HepG2 (cell line): ENCODE results near the gene H6PD. TPM values are rescaled to one million over a fixed set of nuclear protein-coding genes. Genes with fewer than 3 reads are reported as not detected.

Experiments used
- AFF4 ChIP-seq: sonication (generic); formaldehyde crosslinking; IDR thresholded peaks from 2 replicates; pipeline ENCODE4 v1.4.0; 2020; ENCODE audit warnings: missing genetic modification reagents
- CBX2 ChIP-seq, 2 experiments: fragments of 200-600 bp in 1 of 2; sonication (generic); formaldehyde crosslinking in 1 of 2; IDR thresholded peaks; 2 replicates each; pipeline versions ENCODE4 v1.7.0 to v1.8.1; 2018 to 2022; ENCODE audit warnings: low read depth in 2 of 2, low read length in 1 of 2, mild to moderate bottlenecking in 1 of 2, missing genetic modification reagents in 1 of 2
- CCAR2 ChIP-seq: fragments of 200-400 bp; formaldehyde crosslinking; optimal IDR thresholded peaks from 2 replicates; pipeline ENCODE3; 2018; ENCODE audit warnings: low read depth, mild to moderate bottlenecking, low read length, moderate library complexity
- DNMT3B ChIP-seq: conservative IDR thresholded peaks from 2 replicates; pipeline ENCODE4 v1.6.1; 2016; ENCODE audit warnings: missing biosample characterization, control low read depth
- HHEX ChIP-seq: IDR thresholded peaks from 2 replicates; pipeline ENCODE4 v1.6.1; 2016; ENCODE audit warnings: control low read depth
- SP5 ChIP-seq: IDR thresholded peaks from 2 replicates; pipeline ENCODE4 v1.6.1; 2016; ENCODE audit warnings: low read depth, borderline replicate concordance
- THAP9 ChIP-seq: sonication (generic); formaldehyde crosslinking; IDR thresholded peaks from 2 replicates; pipeline ENCODE4; 2020; ENCODE audit warnings: missing genetic modification reagents, mild to moderate bottlenecking, borderline replicate concordance
- ZC3H13 ChIP-seq: sonication (generic); formaldehyde crosslinking; IDR thresholded peaks from 2 replicates; pipeline ENCODE4 v1.8.1; 2023; ENCODE audit warnings: mild to moderate bottlenecking, missing genetic modification reagents, moderate library complexity
- ZFX ChIP-seq: sonication (generic); formaldehyde crosslinking; IDR thresholded peaks from 2 replicates; pipeline ENCODE4 v1.4.0; 2020; ENCODE audit warnings: mild to moderate bottlenecking, low read depth, missing genetic modification reagents, moderate library complexity
- ZNF264 ChIP-seq: sonication (generic); formaldehyde crosslinking; IDR thresholded peaks from 2 replicates; pipeline ENCODE4 v1.4.0; 2020; ENCODE audit warnings: missing genetic modification reagents
- ZNF350 ChIP-seq: sonication (generic); formaldehyde crosslinking; IDR thresholded peaks from 2 replicates; pipeline ENCODE4 v1.4.0; 2020; ENCODE audit warnings: mild to moderate bottlenecking, low read depth, missing genetic modification reagents, borderline replicate concordance
- ZNF569 ChIP-seq: sonication (generic); formaldehyde crosslinking; IDR thresholded peaks from 2 replicates; pipeline ENCODE4 v1.5.0; 2020; ENCODE audit warnings: mild to moderate bottlenecking, missing genetic modification reagents, moderate library complexity, borderline replicate concordance
- ZNF597 ChIP-seq: sonication (generic); formaldehyde crosslinking; IDR thresholded peaks from 2 replicates; pipeline ENCODE4 v1.5.0; 2020; ENCODE audit warnings: missing genetic modification reagents
- ZNF780A ChIP-seq: sonication (generic); formaldehyde crosslinking; IDR thresholded peaks from 2 replicates; pipeline ENCODE4 v1.8.0; 2022; ENCODE audit warnings: mild to moderate bottlenecking, missing genetic modification reagents, moderate library complexity
- polyA plus RNA-seq, 8 experiments: library from polyadenylated mRNA; depleted of rRNA in 3 of 8; stranded (reverse) in 7 of 8; unstranded in 1 of 8; fragments of >200 nt; fragmentation: Illumina TruSeq in 4 of 8; extraction: Trizol in 4 of 8; gene quantifications; 2 replicates each; pipeline versions ENCODE4 v1.2.1 to v1.2.3, GENCODE V29; 2011 to 2016; ENCODE audit warnings: low read depth in 4 of 8, missing spikeins in 1 of 8, mixed read lengths in 1 of 8; ENCODE audit not compliant: insufficient read depth in 1 of 8
- total RNA-seq, 5 experiments: library from RNA; depleted of rRNA; stranded (reverse); fragments of >200 nt; fragmentation: Illumina TruSeq; extraction: Trizol; gene quantifications; 2 replicates each; pipeline ENCODE4 v1.2.3, GENCODE V29; 2016; ENCODE audit warnings: low read depth in 1 of 5
- TF ChIP-seq, protein P1 (sequence below): sonication (generic); formaldehyde crosslinking; IDR thresholded peaks from 2 replicates; pipeline ENCODE4 v1.8.0; 2022; ENCODE audit warnings: missing genetic modification reagents, mild to moderate bottlenecking, borderline replicate concordance
- TF ChIP-seq, protein P2 (sequence below): sonication (generic); formaldehyde crosslinking; conservative IDR thresholded peaks from 2 replicates; pipeline ENCODE4 v1.8.0; 2022; ENCODE audit warnings: mild to moderate bottlenecking, moderate library complexity, missing genetic modification reagents

Gene H6PD
- total and polyA plus RNA-seq, 2 of the 13 experiments (the other 11 are each of a cell fraction or from before 2014, with no cell fraction given), result 9.3 to 14.1 TPM

DNA sequence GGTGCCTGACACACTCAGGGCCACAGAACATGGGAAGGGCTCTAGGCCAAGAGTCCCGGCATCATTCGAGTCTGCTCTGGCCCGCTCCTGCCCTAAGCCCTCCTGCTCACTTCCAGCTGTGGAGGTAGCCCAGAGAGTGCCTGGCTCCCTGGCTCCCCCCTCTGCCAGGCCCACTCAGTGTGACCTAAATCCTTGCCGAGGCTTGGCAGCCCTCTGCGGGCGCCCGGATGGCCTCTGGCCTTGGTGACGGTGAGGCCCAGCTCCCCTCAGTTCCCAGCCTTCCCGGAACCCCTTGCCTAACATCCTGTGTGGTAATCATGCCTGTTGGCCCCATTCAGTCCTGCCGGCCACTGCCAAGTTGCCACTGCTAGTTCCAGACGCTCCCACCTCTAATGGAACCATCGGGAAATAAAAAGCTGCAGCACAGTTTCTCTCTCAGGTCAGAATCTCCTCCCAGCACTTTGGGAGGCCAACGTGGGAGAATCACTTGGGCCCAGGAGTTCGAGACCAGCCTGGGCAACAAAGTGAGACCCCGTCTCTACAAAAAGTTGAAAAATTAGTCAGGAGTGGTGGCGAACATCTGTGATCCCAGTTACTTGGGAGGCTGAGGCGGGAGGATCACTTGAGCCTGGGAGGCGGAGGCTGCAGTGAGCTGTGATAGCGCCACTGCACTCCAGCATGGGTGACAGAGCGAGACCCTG is 1.2 kb upstream of the H6PD start (continued):
- TF ChIP-seq CBX2 (IDR thresholded peaks at IDR 0.05; ENCODE audit: low read depth, low read length) (no peak), CBX2 (CRISPR knock-in tag; IDR thresholded peaks at IDR 0.05; ENCODE audit: low read depth) (no peak), SP5 (CRISPR knock-in tag) (peak; percentile 62), ZNF264 (CRISPR knock-in tag) (peak; percentile 85), ZNF780A (CRISPR knock-in tag) (peak; percentile 89), THAP9 (CRISPR knock-in tag) (no peak; the same call in 1 of the 2 replicates), CCAR2 (no peak), ZFX (CRISPR knock-in tag) (peak; percentile 92), HHEX (no peak), ZC3H13 (CRISPR knock-in tag) (0 out of 2 replicates have a peak, but pooled peaks have one; percentile 65), ZNF597 (no peak), AFF4 (CRISPR knock-in tag) (no peak; the same call in none of the 2 replicates), ZNF350 (peak; percentile 92), ZNF569 (CRISPR knock-in tag) (no peak), DNMT3B (CRISPR knock-in tag) (peak; percentile 88; the same call in 1 of the 2 replicates)
- TF ChIP-seq, protein P1, sequence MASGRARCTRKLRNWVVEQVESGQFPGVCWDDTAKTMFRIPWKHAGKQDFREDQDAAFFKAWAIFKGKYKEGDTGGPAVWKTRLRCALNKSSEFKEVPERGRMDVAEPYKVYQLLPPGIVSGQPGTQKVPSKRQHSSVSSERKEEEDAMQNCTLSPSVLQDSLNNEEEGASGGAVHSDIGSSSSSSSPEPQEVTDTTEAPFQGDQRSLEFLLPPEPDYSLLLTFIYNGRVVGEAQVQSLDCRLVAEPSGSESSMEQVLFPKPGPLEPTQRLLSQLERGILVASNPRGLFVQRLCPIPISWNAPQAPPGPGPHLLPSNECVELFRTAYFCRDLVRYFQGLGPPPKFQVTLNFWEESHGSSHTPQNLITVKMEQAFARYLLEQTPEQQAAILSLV (CRISPR knock-in tag), result no peak
- TF ChIP-seq, protein P2, sequence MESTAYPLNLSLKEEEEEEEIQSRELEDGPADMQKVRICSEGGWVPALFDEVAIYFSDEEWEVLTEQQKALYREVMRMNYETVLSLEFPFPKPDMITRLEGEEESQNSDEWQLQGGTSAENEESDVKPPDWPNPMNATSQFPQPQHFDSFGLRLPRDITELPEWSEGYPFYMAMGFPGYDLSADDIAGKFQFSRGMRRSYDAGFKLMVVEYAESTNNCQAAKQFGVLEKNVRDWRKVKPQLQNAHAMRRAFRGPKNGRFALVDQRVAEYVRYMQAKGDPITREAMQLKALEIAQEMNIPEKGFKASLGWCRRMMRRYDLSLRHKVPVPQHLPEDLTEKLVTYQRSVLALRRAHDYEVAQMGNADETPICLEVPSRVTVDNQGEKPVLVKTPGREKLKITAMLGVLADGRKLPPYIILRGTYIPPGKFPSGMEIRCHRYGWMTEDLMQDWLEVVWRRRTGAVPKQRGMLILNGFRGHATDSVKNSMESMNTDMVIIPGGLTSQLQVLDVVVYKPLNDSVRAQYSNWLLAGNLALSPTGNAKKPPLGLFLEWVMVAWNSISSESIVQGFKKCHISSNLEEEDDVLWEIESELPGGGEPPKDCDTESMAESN (CRISPR knock-in tag), result peak; percentile 98
